ENCODE data around the gene IFNE. TPM values are rescaled to one million over a fixed set of nuclear protein-coding genes. Genes with fewer than 3 reads are reported as not detected.

Gene IFNE
- total RNA-seq, 4 donors from 2014 or later = 5.3 to 5.5 (median 5.3) TPM; not detected in 1

DNA sequence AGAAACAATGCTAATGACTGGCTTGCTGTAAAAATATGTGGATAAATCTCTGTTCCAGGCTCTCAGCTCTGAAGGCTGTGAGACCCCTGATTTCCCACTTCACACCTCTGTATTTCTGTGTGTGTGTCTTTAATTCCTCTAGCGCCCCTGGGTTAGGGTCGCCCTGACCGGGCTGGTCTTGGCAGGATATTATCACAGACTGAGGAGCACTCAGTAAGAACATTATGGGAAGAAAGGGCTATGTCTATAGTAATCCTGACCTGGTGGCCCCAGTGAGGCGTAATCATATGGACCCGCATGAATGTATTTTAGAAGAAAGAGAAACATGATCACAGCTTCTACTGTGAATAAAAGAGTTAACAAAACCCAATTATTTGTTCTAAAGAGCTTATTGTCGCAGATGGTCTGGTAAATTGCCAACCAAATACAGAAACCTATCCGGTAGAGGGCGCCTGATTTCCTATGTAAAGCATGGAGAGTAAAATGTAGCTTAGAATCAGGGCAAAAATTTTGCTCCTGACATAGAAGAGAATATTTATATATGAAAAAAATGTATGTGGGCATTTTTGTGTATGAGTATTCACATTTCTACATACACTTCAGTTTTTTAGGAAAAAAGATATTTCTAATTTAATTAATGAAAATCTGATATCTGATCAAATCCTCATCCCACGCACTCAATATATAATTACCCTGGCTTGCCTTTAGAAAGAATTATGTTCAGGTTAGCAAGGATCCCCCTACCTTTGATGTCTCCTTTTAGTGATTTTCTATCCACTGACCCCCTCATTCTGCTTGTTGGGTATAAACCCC is 47.7 kb downstream of the IFNE start:
- DNase-seq = peak in 2 of 3 donors; percentile 52 to 75
- TF ChIP-seq CTCF (IDR thresholded peaks at IDR 0.05) = peak in 4 of 6 experiments; percentile 47 to 59 (median 52)
- TF ChIP-seq POLR2A (IDR thresholded peaks at IDR 0.05) = no peak
- Histone ChIP-seq H3K27me3 (no peaks in the 10 kb centered on the region), H3K36me3 (no peaks in the 10 kb centered on the region), H3K27ac (no peak overlapping the region), H3K9me3 (no peaks in the 10 kb centered on the region), H3K4me1 (no peaks in the 10 kb centered on the region), H3K4me3 (no peak overlapping the region)

- no peaks in the 10 kb centered on the region for H3K27me3 ChIP-seq
- TF ChIP-seq CTCF (IDR thresholded peaks at IDR 0.05) (no peak), POLR2A (IDR thresholded peaks at IDR 0.05) (no peak)
- no peak overlapping the region for H3K27ac ChIP-seq
- H3K9me3 ChIP-seq = no peaks in the 10 kb centered on the region
- no peaks in the 10 kb centered on the region for H3K36me3 ChIP-seq
- no peaks in the 10 kb centered on the region for H3K4me1 ChIP-seq
- no peak for DNase-seq
- no peak overlapping the region for H3K4me3 ChIP-seq
Measured at GRCh38 chr9:21432672-21433425, 49.3 kb downstream of the IFNE start.

Small RNAs within 50 kb of the gene (small RNA-seq; reads per million reads assigned to genes)
- gene MIR31 (29.6 to 304 reads per million in 2 donors), gene RF00157 (0 reads per million in 2 donors)

Other genes starting within 250 kb of the IFNE start
- gene IFNA14, start 242.3 kb downstream of the IFNE start, total RNA-seq = not detected
- gene IFNA5, start 177.0 kb downstream of the IFNE start, total RNA-seq = 1 to 10 TPM in 1 of 4 donors, not detected in 3; 1.4 TPM
- 10 to 100 TPM; 16.3 to 23.1 (median 18.5) TPM for gene KLHL9, start 146.9 kb downstream of the IFNE start, total RNA-seq
- gene IFNA6, start 131.4 kb downstream of the IFNE start, total RNA-seq = not detected
- not detected for gene IFNA13, start 114.3 kb downstream of the IFNE start, total RNA-seq
- not detected for gene IFNA2, start 96.9 kb downstream of the IFNE start, total RNA-seq
- gene IFNA8, start 73.2 kb downstream of the IFNE start, total RNA-seq = not detected
- not detected for gene IFNA1, start 41.9 kb downstream of the IFNE start, total RNA-seq

Measured in Peyer's patch (tissue), 4 donors.